SKM-1 treated with dmso at 0.1 percent for 144 hours (cell line): ENCODE measurements around the gene FNDC10.

Source experiments
- DNase-seq: peaks from one replicate; lab custom pipeline; 2025; ENCODE audit not compliant: unreplicated experiment; lab: John Stamatoyannopoulos, UW

The FNDC10 gene

GRCh38 chr1:1616045-1616790 is 16.3 kb upstream of the FNDC10 start:
- no peak for DNase-seq

GRCh38 chr1:1615256-1616044 is 15.5 kb upstream of the FNDC10 start, which contains the start of gene MIB2:
Gene MIB2, plus strand, starts transcription at chr1:1615500. Its CDS starts 7,953 bp downstream, at chr1:1623453.
- DNase-seq = peak; percentile 91

DNA sequence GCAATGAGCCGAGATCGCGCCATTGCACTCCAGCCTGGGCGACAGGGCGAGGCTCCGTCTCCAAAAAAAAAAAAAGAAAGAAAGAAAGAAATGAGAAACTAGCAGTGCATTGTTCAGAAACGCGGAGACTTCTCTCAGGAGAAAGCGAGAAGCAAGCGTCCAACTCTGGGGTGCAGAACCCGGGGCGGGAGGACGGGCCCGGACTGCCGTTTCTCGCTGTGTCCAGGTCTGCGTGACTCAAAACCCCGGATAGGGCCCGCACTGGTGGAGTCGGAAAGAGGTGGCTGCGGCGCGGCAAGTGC is 15.0 kb upstream of the FNDC10 start:
- no peak for DNase-seq

- peak; percentile 79 for DNase-seq
Measured at GRCh38 chr1:1614204-1614953, 14.4 kb upstream of the FNDC10 start.

GRCh38 chr1:1613509-1614082 is 13.7 kb upstream of the FNDC10 start:
- no peak for DNase-seq

- DNase-seq = no peak
Measured at GRCh38 chr1:1612104-1612400, 12.1 kb upstream of the FNDC10 start.

DNA sequence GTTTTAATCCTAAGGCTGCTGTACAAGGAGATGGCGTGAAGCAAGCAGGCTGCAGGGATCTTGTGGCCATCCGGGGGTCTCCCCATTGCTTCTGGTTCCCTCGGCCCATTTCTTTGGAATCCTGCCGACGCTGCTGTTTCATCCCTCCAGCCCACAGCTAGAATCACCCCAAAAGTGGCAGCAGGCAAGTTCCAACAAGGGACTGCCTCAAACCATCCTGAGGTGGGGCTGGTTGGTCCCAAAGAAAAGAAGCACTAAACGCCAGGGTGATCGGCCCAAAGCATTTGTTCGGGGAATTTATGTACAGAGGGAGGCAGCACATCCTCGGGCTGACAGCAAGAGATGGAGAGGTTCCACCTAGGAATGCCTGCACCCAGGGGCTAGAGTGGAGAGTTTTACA is 10.9 kb upstream of the FNDC10 start:
- DNase-seq = no peak

DNA sequence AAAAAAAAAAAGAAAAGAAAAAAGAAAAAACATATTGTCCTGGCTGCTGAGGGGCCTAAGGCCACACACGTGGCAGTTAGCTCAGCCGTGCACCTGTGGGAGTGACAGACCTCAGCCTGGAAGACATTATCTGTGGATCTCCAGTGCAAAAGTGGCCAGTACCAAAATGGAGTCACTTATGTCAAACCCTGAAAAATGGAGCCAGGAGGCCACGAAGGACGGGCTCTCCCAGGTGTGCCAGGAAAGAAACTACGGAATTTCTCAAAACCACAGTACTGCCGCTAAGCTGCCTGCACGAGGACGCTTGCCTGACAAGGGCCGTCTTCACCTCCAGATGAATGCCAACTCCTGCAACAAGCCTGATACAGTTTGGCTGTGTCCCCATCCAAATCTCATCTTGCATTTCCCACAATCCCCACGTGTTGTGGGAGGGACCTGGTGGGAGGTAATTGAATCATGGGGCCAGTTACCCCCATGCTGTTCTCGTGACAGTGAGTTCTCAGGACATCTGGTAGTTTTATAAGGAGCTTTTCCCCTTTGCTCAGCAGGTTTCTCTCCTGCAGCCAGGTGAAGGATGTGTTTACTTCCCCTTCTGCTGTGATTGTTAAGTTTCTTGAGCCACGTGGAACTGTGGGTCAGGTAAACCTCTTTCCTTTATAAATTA is 10.0 kb upstream of the FNDC10 start:
- DNase-seq = no peak

DNA sequence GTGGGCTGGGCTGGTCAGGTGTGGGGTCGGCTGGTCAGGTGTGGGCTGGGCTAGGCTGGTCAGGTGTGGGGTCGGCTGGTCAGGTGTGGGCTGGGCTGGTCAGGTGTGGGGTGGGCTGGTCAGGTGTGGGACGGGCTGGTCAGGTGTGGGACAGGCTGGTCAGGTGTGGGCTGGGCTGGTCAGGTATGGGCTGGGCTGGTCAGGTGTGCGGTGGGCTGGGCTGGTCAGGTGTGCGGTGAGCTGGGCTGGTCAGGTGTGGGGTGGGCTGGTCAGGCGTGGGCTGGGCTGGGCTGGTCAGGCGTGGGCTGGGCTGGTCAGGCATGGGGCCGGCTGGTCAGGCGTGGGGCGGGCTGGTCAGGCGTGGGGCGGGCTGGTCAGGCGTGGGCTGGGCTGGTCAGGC is 6.3 kb upstream of the FNDC10 start:
- no peak for DNase-seq

DNA sequence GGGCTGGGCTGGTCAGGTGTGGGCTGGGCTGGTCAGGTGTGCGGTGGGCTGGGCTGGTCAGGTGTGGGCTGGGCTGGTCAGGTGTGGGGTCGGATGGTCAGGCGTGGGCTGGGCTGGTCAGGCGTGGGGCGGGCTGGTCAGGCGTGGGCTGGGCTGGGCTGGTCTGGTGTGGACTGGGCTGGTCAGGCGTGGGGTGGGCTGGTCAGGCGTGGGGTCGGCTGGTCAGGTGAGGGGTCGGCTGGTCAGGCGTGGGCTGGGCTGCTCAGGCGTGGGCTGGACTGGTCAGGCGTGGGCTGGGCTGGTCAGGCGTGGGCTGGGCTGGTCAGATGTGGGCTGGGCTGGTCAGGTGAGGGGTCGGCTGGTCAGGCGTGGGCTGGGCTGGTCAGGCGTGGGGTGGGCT is 5.8 kb upstream of the FNDC10 start:
- no peak for DNase-seq

DNA sequence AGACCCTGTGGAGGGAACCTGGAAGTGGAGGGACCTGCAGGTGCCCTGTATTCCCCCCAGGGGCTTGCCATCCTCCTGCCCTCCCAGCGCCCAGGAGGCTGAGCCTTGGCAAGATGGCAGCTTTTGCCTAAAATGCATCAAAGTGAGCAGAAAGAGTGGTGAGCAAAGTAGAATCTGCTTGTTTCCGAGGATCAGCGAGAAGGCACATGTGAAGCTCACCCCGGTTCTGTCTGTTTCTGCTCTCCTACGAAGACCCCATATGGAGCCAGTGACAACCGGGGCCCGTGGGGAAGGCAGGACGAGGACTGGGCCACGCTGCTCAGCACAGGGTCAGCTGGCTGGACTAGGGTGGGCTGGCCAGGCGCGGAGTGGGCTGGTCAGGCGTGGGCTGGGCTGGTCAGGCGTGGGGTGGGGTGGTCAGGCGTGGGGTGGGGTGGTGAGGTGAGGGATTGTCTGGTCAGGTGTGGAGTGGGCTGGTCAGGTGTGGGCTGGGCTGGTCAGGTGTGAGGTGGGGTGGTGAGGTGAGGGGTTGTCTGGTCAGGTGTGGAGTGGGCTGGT is 5.2 kb upstream of the FNDC10 start:
- no peak for DNase-seq

- DNase-seq = no peak
Measured at GRCh38 chr1:1604374-1605033, 4.6 kb upstream of the FNDC10 start.

DNA sequence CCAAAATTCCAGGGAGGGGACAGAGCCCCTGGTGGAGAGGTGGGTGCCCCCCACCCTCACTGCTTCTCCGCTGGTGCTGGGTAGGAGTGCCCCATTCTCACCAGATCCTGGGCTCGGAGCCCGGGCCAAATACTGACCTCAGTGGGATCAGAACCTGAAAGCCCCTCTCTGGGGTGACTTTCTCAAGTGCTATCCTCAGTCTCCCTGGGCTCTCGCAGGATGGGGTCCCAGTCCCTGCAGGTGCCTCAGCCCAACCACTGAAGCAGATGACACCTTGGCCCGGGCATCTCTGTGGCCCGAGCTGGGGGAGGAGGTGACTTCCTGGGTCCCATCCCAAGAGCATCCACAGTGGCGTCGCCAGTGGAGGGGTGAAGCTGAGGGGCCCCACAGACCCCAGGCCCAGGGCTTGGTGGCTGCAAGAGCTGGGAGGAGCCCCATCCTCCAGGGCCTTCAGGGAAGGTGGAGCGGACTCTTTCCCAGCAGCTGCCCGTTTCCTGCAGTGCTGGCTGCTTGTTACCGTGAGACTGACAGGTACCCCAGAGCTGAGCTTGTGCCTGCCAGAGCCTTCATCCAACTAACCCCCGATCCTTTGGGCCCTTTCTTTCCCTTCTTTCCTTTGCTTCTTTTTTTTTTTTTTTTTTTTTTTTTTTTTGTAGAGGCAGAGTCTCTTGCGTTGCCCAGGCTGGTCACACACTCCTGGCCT is 3.9 kb upstream of the FNDC10 start:
- DNase-seq = no peak

- DNase-seq = no peak
Measured at GRCh38 chr1:1602968-1603506, 3.1 kb upstream of the FNDC10 start.

GRCh38 chr1:1602304-1602967 is 2.5 kb upstream of the FNDC10 start:
- no peak for DNase-seq

- DNase-seq = no peak
Measured at GRCh38 chr1:1601564-1602303, 1.8 kb upstream of the FNDC10 start.

DNA sequence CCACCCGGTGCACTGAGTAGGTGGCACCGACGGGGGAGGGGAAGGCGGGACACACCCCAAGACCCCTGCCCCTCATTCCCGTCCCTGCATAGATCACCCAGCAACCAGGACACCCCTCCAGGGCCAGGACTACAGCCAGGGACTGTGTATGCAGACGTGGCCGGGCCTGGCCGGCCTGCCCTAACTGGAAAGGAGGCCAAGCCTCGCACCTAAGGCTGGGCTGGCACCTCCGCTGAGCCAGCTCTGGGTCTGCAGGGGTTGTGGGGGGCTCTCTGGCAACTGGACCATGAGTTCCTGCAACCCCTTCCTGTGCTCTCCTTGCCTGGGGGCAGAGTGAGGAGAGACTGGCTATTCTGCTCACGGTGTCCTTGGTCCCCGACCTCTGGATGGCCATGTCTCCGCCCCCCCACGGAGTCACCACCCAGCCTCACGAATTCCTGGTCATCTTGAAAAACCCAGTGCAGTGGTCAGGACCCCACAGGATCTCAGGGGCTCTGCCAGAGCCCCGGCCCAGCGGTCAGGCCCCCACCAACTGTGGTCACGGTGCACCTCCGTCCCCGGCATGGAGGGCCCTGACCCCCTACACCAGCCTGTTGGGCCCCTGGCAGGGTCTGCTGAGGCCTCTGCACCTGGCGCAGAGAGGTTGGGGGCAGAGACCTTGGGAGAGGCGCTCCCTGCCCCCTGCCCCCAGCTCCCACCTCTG is 1.1 kb upstream of the FNDC10 start:
- DNase-seq = no peak
